RWPE2 (cell line): ENCODE results near the gene PSEN2.

Experiments
- ATAC-seq: fragments of 200-7000 bp; cut with Tn5 transposase; 3 replicates; pipeline ENCODE4 v1.9.1; 2021; ENCODE audit warnings: low read depth
- DNase-seq: peaks from one replicate; pipeline ENCODE4 v3.0.0-alpha.2; 2020; ENCODE audit warnings: low spot score
- H3K27ac ChIP-seq: fragments of 450-650 bp; 2 replicates; pipeline ENCODE4 v1.5.1; 2017; ENCODE audit warnings: mild to moderate bottlenecking; ENCODE audit not compliant: poor library complexity, severe bottlenecking
- H3K27me3 ChIP-seq: fragments of 250-450 bp; sonication (Bioruptor Pico); 2 replicates; pipeline ENCODE4 v1.5.1; 2021; ENCODE audit warnings: mild to moderate bottlenecking, moderate library complexity; ENCODE audit not compliant: insufficient read depth, poor library complexity, severe bottlenecking
- H3K36me3 ChIP-seq: fragments of 250-450 bp; sonication (Bioruptor Pico); 2 replicates; pipeline ENCODE4 v1.5.1; 2020; ENCODE audit warnings: low read depth, mild to moderate bottlenecking, moderate library complexity
- H3K4me1 ChIP-seq: fragments of 250-450 bp; sonication (Bioruptor Pico); 2 replicates; pipeline ENCODE4 v1.5.1; 2021; ENCODE audit warnings: mild to moderate bottlenecking, moderate library complexity; ENCODE audit not compliant: insufficient read depth, poor library complexity, severe bottlenecking
- H3K4me3 ChIP-seq: fragments of 250-450 bp; sonication (Bioruptor Pico); 2 replicates; pipeline ENCODE4 v1.5.1; 2021; ENCODE audit warnings: mild to moderate bottlenecking, moderate library complexity; ENCODE audit not compliant: severe bottlenecking
- H3K9me3 ChIP-seq: fragments of 250-450 bp; sonication (Bioruptor Pico); 2 replicates; pipeline ENCODE4 v1.5.1; 2021; ENCODE audit warnings: mild to moderate bottlenecking, moderate library complexity; ENCODE audit not compliant: severe bottlenecking
- TF ChIP-seq, protein P1 (sequence below): fragments of 450-650 bp; IDR thresholded peaks from one replicate; pipeline ENCODE4 v1.5.1; 2017; ENCODE audit warnings: mild to moderate bottlenecking, moderate library complexity; ENCODE audit not compliant: poor library complexity, severe bottlenecking

Gene PSEN2

DNA sequence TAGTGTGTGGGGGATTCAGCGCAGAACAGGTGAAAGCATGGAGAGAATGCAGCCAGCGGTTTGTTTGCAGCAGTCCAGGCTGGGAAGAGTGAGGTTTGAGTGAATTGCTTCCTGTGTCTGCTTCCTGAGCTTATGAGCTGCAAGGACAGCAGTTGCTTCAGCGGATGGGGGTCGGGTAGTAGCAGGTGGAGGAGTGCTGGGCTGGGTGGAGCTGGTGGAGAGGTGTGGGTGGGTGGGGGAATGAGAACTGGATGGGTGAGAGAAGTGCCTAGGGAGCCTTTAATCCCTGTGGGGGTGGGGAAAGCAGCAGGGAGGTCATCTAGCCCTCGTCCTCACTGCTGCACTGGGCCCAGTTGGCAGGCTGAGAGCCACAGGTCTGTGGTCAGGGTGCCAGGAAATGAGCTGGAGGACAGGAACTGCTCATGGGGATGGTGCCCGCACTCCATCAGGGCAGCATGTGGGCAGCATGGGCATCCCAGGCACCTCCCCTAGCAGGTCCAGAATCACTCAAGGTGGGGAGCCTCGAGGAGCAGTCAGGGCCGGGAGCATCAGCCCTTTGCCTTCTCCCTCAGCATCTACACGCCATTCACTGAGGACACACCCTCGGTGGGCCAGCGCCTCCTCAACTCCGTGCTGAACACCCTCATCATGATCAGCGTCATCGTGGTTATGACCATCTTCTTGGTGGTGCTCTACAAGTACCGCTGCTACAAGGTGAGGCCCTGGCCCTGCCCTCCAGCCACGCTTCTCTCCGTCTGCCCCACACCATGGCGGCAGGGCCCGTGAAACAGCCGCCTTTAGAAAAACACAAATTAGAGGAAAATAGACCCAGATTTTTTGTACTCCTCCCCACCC is 14.8 kb downstream of the PSEN2 start:
- no peak overlapping the region for H3K4me3 ChIP-seq
- TF ChIP-seq, protein P1, sequence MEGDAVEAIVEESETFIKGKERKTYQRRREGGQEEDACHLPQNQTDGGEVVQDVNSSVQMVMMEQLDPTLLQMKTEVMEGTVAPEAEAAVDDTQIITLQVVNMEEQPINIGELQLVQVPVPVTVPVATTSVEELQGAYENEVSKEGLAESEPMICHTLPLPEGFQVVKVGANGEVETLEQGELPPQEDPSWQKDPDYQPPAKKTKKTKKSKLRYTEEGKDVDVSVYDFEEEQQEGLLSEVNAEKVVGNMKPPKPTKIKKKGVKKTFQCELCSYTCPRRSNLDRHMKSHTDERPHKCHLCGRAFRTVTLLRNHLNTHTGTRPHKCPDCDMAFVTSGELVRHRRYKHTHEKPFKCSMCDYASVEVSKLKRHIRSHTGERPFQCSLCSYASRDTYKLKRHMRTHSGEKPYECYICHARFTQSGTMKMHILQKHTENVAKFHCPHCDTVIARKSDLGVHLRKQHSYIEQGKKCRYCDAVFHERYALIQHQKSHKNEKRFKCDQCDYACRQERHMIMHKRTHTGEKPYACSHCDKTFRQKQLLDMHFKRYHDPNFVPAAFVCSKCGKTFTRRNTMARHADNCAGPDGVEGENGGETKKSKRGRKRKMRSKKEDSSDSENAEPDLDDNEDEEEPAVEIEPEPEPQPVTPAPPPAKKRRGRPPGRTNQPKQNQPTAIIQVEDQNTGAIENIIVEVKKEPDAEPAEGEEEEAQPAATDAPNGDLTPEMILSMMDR = no peak
- no peaks in the 10 kb centered on the region for H3K36me3 ChIP-seq
- no peaks in the 10 kb centered on the region for H3K4me1 ChIP-seq
- no peaks in the 10 kb centered on the region for H3K27me3 ChIP-seq
- no peak for DNase-seq
- no peak overlapping the region for H3K27ac ChIP-seq
- no peak for ATAC-seq
- no peaks in the 10 kb centered on the region for H3K9me3 ChIP-seq

DNA sequence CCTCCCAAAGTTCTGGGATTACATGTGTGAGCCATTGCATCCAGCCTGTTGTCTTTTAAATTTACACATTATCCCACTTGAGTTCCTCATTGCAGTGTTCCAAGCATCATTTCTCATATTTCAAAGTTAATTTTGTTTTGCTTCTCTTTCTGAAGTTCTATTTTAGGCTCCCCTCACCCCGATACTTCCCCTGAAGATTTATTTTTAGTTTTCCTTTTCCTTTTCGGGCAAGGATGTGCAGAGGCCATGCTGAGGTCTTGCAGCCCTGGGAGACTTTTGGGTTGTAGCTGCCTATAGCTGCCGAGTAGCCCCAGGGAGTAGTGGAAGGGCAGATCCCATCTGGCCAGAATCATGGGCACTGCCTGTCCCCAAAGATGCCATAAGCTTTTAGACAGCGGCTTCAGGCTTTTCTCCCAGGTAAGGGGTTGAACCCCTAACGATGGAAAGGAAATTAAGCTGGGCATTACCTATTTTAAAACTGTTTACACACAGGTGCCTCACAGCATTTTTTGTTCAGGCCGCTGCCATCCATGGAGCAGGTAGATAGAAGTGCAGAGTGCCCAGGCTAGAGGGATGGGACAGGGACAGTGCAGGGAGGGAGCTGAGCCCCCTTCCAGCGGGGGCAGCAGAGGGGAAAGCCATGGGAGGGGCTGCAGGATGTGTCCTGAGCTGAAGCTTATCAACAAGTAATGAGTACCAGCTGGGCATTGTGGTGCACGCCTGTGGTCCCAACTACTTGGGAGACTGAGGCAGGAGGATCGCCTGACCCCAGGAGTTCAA is 15.9 kb downstream of the PSEN2 start:
- no peak for ATAC-seq
- no peaks in the 10 kb centered on the region for H3K36me3 ChIP-seq
- TF ChIP-seq, protein P1 = no peak
- H3K4me1 ChIP-seq = no peaks in the 10 kb centered on the region
- no peaks in the 10 kb centered on the region for H3K9me3 ChIP-seq
- no peak for DNase-seq
- H3K4me3 ChIP-seq = no peak overlapping the region
- no peaks in the 10 kb centered on the region for H3K27me3 ChIP-seq
- no peak overlapping the region for H3K27ac ChIP-seq

DNA sequence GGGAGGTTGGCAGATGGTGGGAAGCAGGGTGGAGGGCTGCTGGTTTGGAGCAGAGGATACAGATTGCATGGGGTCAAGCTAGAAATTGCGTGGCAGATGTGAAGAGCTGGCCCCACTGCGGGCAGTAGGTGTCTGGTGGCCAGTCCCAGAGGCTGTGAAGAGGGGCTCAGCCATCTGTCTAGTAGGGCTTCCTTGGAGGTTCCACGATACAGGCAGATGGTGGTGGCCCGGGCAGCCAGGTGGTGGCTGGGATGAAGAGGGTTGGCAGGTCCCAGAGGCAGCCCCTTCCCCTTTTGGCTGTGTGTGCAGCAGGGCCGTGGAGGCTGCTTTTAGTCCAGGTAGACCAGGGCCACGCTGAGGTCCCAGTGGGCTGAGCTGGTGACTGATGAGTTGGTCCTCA is 16.6 kb downstream of the PSEN2 start:
- TF ChIP-seq, protein P1 = no peak
- Histone ChIP-seq H3K36me3 (no peaks in the 10 kb centered on the region), H3K27ac (no peak overlapping the region), H3K9me3 (no peaks in the 10 kb centered on the region), H3K27me3 (no peaks in the 10 kb centered on the region), H3K4me1 (no peaks in the 10 kb centered on the region), H3K4me3 (no peak overlapping the region)
- DNase-seq (no peak), ATAC-seq (no peak)

DNA sequence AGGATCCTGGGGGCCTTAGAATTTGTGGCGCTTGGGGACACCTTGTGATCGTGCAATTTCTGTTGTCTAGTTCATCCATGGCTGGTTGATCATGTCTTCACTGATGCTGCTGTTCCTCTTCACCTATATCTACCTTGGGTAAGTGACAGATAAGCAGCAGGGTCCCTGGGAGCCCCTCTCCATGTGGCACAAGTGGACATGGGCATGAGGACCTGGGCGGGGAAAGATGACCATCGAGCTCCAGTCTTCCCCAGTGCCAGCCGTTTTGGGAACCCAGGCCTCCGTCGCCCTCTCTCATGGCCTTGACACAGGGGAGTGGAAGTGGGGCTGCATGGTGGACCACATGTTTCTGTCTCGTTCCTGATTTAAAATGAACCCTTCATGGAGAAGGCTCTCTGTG is 17.6 kb downstream of the PSEN2 start:
- Histone ChIP-seq H3K4me1 (no peaks in the 10 kb centered on the region), H3K9me3 (no peaks in the 10 kb centered on the region), H3K36me3 (no peaks in the 10 kb centered on the region), H3K4me3 (no peak overlapping the region), H3K27ac (no peak overlapping the region), H3K27me3 (no peaks in the 10 kb centered on the region)
- no peak for ATAC-seq
- no peak for DNase-seq
- TF ChIP-seq, protein P1 = no peak
